Measurements from ENCODE around the gene GLYR1. TPM values are rescaled to one million over a fixed set of nuclear protein-coding genes. Genes with fewer than 3 reads are reported as not detected.

The GLYR1 gene
- total and polyA plus RNA-seq, 2 donors from 2014 or later: 47.9 to 119 TPM

- no peaks in the 10 kb centered on the region for H3K36me3 ChIP-seq (ENCODE audit: control insufficient read depth in 2 of 3, insufficient read depth in 3 of 3, low read length in 3 of 3)
- no peak overlapping the region for H3K27ac ChIP-seq (ENCODE audit: low read depth in 2 of 2, low read length in 2 of 2)
- FAIRE-seq: no peak
- no peaks in the 10 kb centered on the region for H3K4me1 ChIP-seq (ENCODE audit: control insufficient read depth in 2 of 3, insufficient read depth in 2 of 3, low read depth in 1 of 3, low read length in 3 of 3)
- H3K27me3 ChIP-seq (ENCODE audit: control insufficient read depth, insufficient read depth, low read length): no peaks in the 10 kb centered on the region
- intact Hi-C loops (cut with DNase I): no loop called here
- H3K9ac ChIP-seq (ENCODE audit: low read length in 3 of 3): no peak overlapping the region
- DNase-seq: no peak
- no peaks in the 10 kb centered on the region for H3K9me3 ChIP-seq (ENCODE audit: control insufficient read depth in 2 of 3, insufficient read depth in 1 of 3, low read length in 3 of 3)
- no peak overlapping the region for H3K4me3 ChIP-seq (ENCODE audit: low read length in 3 of 3)
- no peak for TF ChIP-seq CTCF (IDR thresholded peaks at IDR 0.05; ENCODE audit: borderline replicate concordance, extremely low read depth, insufficient read depth)
Observed at GRCh38 chr16:4783951-4784336, 63.1 kb downstream of the GLYR1 start.

- no peak for TF ChIP-seq CTCF (IDR thresholded peaks at IDR 0.05; ENCODE audit: borderline replicate concordance, extremely low read depth, insufficient read depth)
- no peak for FAIRE-seq
Observed at GRCh38 chr16:4783251-4783950, 63.7 kb downstream of the GLYR1 start.

GRCh38 chr16:4780235-4780634 lies 66.9 kb downstream of the GLYR1 start:
- no peak for FAIRE-seq
- no peaks in the 10 kb centered on the region for H3K9me3 ChIP-seq (ENCODE audit: control insufficient read depth in 2 of 3, insufficient read depth in 1 of 3, low read length in 3 of 3)

More at GRCh38 chr16:4783251-4783950, 63.7 kb downstream of the GLYR1 start:
- Histone ChIP-seq H3K36me3 (ENCODE audit: control insufficient read depth in 2 of 3, insufficient read depth in 3 of 3, low read length in 3 of 3) (no peaks in the 10 kb centered on the region), H3K9me3 (ENCODE audit: control insufficient read depth in 2 of 3, insufficient read depth in 1 of 3, low read length in 3 of 3) (no peaks in the 10 kb centered on the region), H3K9ac (ENCODE audit: low read length in 3 of 3) (no peak overlapping the region), H3K27ac (ENCODE audit: low read depth in 2 of 2, low read length in 2 of 2) (no peak overlapping the region), H3K4me1 (ENCODE audit: control insufficient read depth in 2 of 3, insufficient read depth in 2 of 3, low read depth in 1 of 3, low read length in 3 of 3) (no peaks in the 10 kb centered on the region), H3K27me3 (ENCODE audit: control insufficient read depth, insufficient read depth, low read length) (no peaks in the 10 kb centered on the region), H3K4me3 (ENCODE audit: low read length in 3 of 3) (no peak overlapping the region)
- DNase-seq: no peak
- intact Hi-C loops (cut with DNase I): no loop called here

More at GRCh38 chr16:4780235-4780634, 66.9 kb downstream of the GLYR1 start:
- Histone ChIP-seq H3K9ac (ENCODE audit: low read length in 3 of 3) (no peak overlapping the region), H3K27ac (ENCODE audit: low read depth in 2 of 2, low read length in 2 of 2) (no peak overlapping the region), H3K4me3 (ENCODE audit: low read length in 3 of 3) (no peak overlapping the region), H3K27me3 (ENCODE audit: control insufficient read depth, insufficient read depth, low read length) (no peaks in the 10 kb centered on the region), H3K4me1 (ENCODE audit: control insufficient read depth in 2 of 3, insufficient read depth in 2 of 3, low read depth in 1 of 3, low read length in 3 of 3) (no peaks in the 10 kb centered on the region), H3K36me3 (ENCODE audit: control insufficient read depth in 2 of 3, insufficient read depth in 3 of 3, low read length in 3 of 3) (no peaks in the 10 kb centered on the region)
- TF ChIP-seq CTCF (IDR thresholded peaks at IDR 0.05; ENCODE audit: borderline replicate concordance, extremely low read depth, insufficient read depth): no peak
- intact Hi-C loops (cut with DNase I): no loop called here
- no peak for DNase-seq

Measured in kidney (tissue), 14 donors.